ENCODE measurements around the gene RAB2B.
"Not testable (repeated sequence)": the region's sequence is repeated elsewhere in the genome, so short reads cannot be mapped to it uniquely, and the experiment has no call there.

The RAB2B gene

DNA sequence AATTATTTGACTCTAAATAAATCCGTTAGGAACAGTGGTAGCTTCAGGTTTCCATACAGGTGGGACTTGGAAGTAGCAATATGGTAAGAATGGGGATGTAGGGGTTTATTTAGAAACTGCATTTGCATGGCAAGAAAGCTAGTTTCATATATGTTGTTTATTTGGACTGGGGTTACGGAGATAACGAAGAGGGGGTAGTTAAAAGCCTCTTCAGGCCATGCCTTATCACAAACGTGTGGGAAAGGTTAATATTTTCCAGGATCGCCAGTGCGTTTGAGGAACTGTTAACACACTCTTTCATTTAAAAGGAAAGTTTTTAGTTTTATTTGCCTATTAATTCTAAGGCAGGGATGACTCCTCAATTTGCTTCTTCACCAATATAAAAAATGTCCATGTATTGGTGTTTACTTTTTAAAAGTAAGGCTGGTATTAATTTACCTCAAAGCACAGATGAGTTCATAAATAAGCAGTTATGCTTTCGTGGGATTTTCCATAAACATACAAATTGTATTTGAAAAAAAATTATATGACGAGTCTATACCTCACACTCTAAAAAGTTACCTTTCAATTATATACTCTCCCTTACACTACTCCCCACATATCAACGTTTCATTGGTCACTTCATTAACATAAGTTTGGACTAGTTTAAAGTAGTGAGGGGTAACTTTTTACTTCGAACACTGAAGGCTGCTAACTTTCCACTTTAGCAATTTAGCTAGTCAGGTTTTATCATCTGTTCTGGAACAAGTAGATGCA, 814 bp downstream of the RAB2B start:
- Histone ChIP-seq H3K36me3 (ENCODE audit: control insufficient read depth, insufficient read depth, low read length) (peaks cover 27% of the 10 kb centered on the region), H3K9me3 (ENCODE audit: control insufficient read depth, insufficient read depth, low read length) (no peaks in the 10 kb centered on the region), H3K4me1 (ENCODE audit: control insufficient read depth, insufficient read depth, low read length) (peaks cover 7% of the 10 kb centered on the region), H3K27me3 (ENCODE audit: control insufficient read depth, insufficient read depth, low read length) (no peaks in the 10 kb centered on the region), H3K27ac (ENCODE audit: low read depth, low read length) (peak overlapping the region; percentile 91), H3K4me3 (ENCODE audit: low read depth, low read length) (peak overlapping the region; percentile 100), H3K9ac (ENCODE audit: low read depth, low read length) (peak overlapping the region; percentile 60)

DNA sequence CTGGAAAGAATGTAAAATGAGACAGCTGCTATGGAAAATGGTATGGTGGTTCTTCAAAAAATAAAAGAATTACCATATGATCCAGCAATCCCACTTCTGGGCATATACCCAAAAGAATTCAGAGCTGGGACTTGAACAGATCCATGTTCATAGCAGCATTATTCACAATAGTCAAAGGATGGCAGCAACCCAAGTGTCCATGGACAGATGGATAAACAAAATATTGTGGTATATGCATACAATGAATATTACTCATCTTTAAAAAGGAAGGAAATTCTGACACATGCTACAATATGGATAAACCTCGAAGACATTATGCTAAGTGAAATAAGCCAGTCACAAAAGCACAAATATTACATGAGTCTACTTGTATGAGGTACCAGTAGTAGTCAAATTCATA, 9.1 kb downstream of the RAB2B start:
- Histone ChIP-seq H3K27me3 (ENCODE audit: control insufficient read depth, insufficient read depth, low read length) (no peaks in the 10 kb centered on the region), H3K36me3 (ENCODE audit: control insufficient read depth, insufficient read depth, low read length) (peaks cover 70% of the 10 kb centered on the region)

DNA sequence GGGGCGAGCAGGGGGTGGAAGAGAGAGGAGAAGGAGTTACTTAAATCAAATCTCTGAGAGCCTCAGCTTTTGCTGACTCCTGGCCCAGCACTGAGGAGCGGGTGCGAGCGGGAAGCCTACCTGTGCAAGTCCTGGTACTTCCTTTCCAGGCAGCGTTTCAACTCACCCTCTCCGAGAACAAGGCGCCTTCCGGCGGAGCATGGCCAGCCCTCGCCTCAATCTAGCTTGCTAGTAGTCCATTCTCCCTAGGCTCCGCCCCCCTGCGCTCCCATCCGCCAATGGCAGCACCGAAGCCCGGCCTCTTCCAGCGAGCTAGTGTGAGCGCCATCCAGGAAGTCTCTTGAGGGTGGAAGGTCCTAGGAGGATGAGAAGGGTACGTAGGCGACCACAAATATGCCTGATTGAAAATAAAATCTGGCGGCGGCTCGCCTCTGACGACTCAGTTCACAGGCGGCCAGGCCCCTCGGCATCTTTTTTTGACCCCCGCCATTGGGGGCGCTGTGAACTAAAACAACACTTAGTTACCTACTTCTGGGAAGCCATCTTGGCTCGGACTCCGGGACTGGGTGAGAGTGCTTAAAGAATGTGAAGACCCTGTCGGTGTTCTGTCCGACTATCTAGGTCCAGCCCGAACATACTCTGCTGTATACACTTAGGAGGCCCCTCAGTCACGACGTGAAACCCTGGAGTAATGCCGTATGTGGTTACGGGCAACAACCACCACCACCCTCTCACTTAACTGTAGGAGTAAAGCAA, 20.7 kb downstream of the RAB2B start, which contains the start of gene CHD8:
Gene CHD8 (minus strand): TSS at position 212 of the 756 bp plus-strand sequence. CDS start 24,480 bp downstream, outside the sequence.
- H3K36me3 ChIP-seq (ENCODE audit: control insufficient read depth, insufficient read depth, low read length): peaks cover 38% of the 10 kb centered on the region
- peak within 1 kb of the TSS; percentile 90 for H3K4me3 ChIP-seq (ENCODE audit: low read depth, low read length)
- peaks cover 13% of the 10 kb centered on the region; the same call in 1 of the 2 replicates for H3K4me1 ChIP-seq (ENCODE audit: control insufficient read depth, insufficient read depth, low read length)
- peak within 1 kb of the TSS; percentile 94 for H3K9ac ChIP-seq (ENCODE audit: low read depth, low read length)
- H3K27ac ChIP-seq (ENCODE audit: low read depth, low read length): peak within 1 kb of the TSS; percentile 98
- H3K9me3 ChIP-seq (ENCODE audit: control insufficient read depth, insufficient read depth, low read length): no peaks in the 10 kb centered on the region
- H3K27me3 ChIP-seq (ENCODE audit: control insufficient read depth, insufficient read depth, low read length): no peaks in the 10 kb centered on the region

More for the DNA sequence above, 9.1 kb downstream of the RAB2B start:
- Histone ChIP-seq H3K27ac (ENCODE audit: low read depth, low read length) (no peak overlapping the region), H3K9ac (ENCODE audit: low read depth, low read length) (no peak overlapping the region), H3K9me3 (ENCODE audit: control insufficient read depth, insufficient read depth, low read length) (no peaks in the 10 kb centered on the region), H3K4me3 (ENCODE audit: low read depth, low read length) (no peak overlapping the region), H3K4me1 (ENCODE audit: control insufficient read depth, insufficient read depth, low read length) (no peaks in the 10 kb centered on the region)

DNA sequence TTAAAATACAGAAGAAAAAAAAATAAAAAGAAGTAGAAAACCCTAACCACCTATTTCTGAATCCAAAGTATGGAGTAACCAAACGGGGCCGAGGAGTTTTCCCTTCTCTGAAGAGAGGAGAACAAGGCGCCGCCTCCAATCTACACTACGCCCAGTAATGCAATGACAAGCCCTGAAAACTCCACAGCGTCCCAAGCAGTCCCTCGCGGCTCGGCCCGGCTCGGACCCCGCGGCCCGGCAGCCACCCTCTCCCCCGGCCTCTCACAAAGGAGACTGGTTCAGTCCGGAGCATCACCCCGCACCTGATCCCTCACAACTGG, 21.2 kb downstream of the RAB2B start:
- Histone ChIP-seq H3K4me1 (ENCODE audit: control insufficient read depth, insufficient read depth, low read length) (peaks cover 13% of the 10 kb centered on the region; the same call in 1 of the 2 replicates), H3K9me3 (ENCODE audit: control insufficient read depth, insufficient read depth, low read length) (no peaks in the 10 kb centered on the region), H3K27ac (ENCODE audit: low read depth, low read length) (peak overlapping the region; percentile 95), H3K27me3 (ENCODE audit: control insufficient read depth, insufficient read depth, low read length) (no peaks in the 10 kb centered on the region), H3K36me3 (ENCODE audit: control insufficient read depth, insufficient read depth, low read length) (peaks cover 33% of the 10 kb centered on the region), H3K4me3 (ENCODE audit: low read depth, low read length) (peak overlapping the region; percentile 90), H3K9ac (ENCODE audit: low read depth, low read length) (peak overlapping the region; percentile 94)

DNA sequence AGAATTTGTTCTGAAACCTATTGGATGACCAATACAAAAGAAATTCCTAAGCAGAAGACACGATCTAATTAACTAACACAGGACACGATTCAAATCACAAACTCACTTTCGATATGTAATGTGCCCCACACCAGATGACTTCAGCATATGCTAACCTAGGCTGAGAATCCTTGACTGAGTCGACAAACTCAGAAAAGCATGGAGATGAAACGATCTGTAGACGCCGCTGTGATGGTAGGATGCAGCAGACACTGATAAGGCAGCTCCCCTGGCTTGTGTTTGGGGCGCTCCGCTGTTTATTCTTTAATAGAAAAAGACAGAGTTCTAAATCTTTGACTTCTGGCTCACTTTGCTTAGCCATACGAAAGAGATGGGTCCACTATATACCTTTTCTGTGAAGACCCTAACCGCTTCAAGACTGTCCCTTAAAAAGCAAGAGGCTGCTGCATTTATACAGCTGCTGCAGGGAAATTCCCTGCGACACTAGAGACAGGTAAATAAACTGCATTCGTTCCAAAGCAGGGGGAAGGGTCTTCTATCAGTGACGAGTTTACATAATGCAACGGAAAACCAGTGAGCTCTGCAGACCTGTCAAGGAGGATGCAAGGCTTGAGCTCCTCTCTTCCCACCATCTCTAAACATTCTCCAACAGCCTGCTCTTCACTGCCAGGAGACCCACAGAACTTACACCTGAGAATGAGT, 21.8 kb downstream of the RAB2B start:
- Histone ChIP-seq H3K36me3 (ENCODE audit: control insufficient read depth, insufficient read depth, low read length) (peaks cover 30% of the 10 kb centered on the region), H3K9me3 (ENCODE audit: control insufficient read depth, insufficient read depth, low read length) (no peaks in the 10 kb centered on the region), H3K9ac (ENCODE audit: low read depth, low read length) (peak overlapping the region; percentile 94), H3K27ac (ENCODE audit: low read depth, low read length) (peak overlapping the region; percentile 95), H3K4me3 (ENCODE audit: low read depth, low read length) (peak overlapping the region; percentile 90), H3K4me1 (ENCODE audit: control insufficient read depth, insufficient read depth, low read length) (peaks cover 13% of the 10 kb centered on the region; the same call in 1 of the 2 replicates), H3K27me3 (ENCODE audit: control insufficient read depth, insufficient read depth, low read length) (no peaks in the 10 kb centered on the region)

DNA sequence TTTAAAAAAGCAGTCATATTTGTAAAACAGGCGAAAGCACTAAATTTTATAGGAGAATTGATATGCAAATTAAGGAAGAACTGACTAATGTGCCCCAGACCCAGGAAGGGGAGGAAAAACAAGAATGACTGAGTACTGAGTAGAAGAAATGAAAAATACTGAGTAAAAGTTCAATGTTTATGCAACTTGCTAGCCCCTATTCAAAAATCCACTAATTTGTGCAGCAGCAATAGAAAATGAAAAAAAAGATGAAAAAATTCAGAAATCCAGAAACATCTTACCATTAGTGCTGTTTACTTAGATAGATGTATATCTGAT, 26.9 kb downstream of the RAB2B start:
- Histone ChIP-seq H3K9ac (ENCODE audit: low read depth, low read length) (no peak overlapping the region), H3K4me3 (ENCODE audit: low read depth, low read length) (no peak overlapping the region), H3K9me3 (ENCODE audit: control insufficient read depth, insufficient read depth, low read length) (no peaks in the 10 kb centered on the region), H3K27ac (ENCODE audit: low read depth, low read length) (no peak overlapping the region), H3K36me3 (ENCODE audit: control insufficient read depth, insufficient read depth, low read length) (peaks cover 28% of the 10 kb centered on the region), H3K4me1 (ENCODE audit: control insufficient read depth, insufficient read depth, low read length) (peaks cover 8% of the 10 kb centered on the region; the same call in 1 of the 2 replicates), H3K27me3 (ENCODE audit: control insufficient read depth, insufficient read depth, low read length) (no peaks in the 10 kb centered on the region)

DNA sequence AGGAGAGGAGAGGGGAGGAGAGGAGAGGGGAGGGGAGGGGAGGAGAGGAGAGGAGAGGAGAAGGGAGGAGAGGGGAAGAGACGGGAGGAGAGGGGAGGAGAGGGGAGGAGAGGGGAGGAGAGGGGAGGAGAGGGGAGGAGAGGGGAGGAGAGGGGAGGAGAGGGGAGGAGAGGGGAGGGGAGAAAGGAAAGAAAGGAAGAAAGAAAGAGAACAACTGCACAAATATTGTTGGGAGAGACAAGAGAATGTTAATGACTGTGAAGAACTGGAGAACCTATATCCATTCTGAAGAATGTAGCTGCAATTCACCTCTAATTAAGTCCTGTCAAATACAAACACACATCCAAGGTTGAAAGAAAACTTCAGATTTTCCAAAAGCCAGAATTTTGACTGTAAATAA, 34.1 kb downstream of the RAB2B start:
- H3K36me3 ChIP-seq (ENCODE audit: control insufficient read depth, insufficient read depth, low read length); H3K4me1 ChIP-seq (ENCODE audit: control insufficient read depth, insufficient read depth, low read length); H3K9ac ChIP-seq (ENCODE audit: low read depth, low read length); H3K27me3 ChIP-seq (ENCODE audit: control insufficient read depth, insufficient read depth, low read length); H3K9me3 ChIP-seq (ENCODE audit: control insufficient read depth, insufficient read depth, low read length); H3K27ac ChIP-seq (ENCODE audit: low read depth, low read length); H3K4me3 ChIP-seq (ENCODE audit: low read depth, low read length): not testable (repeated sequence)

DNA sequence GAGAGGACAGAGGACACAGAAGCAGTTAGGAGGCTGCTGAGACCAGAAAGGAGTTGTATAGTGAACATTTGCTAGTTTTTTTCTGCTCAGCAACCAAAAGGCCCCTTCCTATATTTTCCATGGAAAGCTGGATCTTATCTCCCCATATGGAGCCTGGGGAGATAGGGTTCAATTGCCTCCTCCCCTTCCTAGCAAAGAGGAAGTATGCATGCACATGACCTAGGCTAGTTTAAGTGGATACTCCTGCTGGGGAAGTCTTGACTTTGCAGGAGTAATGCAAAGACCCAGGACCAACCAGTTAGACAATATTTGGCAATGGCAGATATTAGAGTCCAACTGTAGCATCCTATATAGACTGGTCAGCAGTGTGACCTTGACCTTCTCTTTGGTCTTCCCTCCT, 35.9 kb downstream of the RAB2B start:
- Histone ChIP-seq H3K27ac (ENCODE audit: low read depth, low read length) (no peak overlapping the region), H3K9ac (ENCODE audit: low read depth, low read length) (no peak overlapping the region), H3K36me3 (ENCODE audit: control insufficient read depth, insufficient read depth, low read length) (no peaks in the 10 kb centered on the region), H3K27me3 (ENCODE audit: control insufficient read depth, insufficient read depth, low read length) (no peaks in the 10 kb centered on the region), H3K4me3 (ENCODE audit: low read depth, low read length) (no peak overlapping the region), H3K4me1 (ENCODE audit: control insufficient read depth, insufficient read depth, low read length) (peaks cover 16% of the 10 kb centered on the region), H3K9me3 (ENCODE audit: control insufficient read depth, insufficient read depth, low read length) (no peaks in the 10 kb centered on the region)

DNA sequence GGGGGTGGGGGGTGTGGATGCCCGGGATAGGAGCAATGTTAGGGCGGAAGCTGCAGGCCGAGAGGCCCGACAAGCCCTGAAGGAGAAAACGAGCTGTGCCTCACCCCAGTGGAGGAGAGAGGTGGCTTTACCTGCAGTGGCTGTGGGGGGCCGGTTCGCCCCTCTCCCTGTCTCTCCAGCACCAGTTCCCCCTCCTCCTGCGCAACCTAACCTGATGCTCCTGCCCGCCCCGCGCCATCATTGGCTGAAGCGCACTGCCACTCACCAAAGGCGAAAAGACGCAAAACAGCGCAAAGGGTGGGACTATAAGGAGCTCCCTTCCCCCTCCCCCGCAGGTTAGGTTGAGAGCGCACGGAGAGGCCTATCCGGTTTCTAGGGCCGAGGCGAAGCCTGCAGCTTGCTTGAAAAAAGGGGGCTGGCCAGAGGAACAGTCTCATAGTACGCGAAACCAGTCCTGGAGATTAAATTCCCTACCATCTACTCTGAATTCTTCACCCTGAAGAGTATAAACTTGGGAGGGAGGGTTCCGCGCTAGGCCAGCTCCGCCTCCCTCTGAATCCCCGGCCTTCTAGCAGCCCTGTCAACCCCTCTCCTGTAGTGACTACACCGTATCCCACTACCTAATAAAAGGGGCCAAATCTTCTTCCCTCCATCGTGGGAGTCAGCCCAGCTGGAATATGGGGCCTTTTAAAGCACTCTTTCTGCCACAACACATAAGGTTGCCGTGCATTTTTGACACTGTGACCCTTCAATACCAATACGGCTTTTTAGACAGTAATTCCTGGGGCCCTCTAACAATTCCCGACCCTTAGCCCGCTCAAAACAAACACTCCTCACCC, 39.5 kb downstream of the RAB2B start:
- H3K4me1 ChIP-seq (ENCODE audit: control insufficient read depth, insufficient read depth, low read length): peaks cover 17% of the 10 kb centered on the region
- H3K4me3 ChIP-seq (ENCODE audit: low read depth, low read length): peak overlapping the region; percentile 90
- H3K9ac ChIP-seq (ENCODE audit: low read depth, low read length): peak overlapping the region; percentile 73
- peak overlapping the region; percentile 93 for H3K27ac ChIP-seq (ENCODE audit: low read depth, low read length)
- H3K9me3 ChIP-seq (ENCODE audit: control insufficient read depth, insufficient read depth, low read length): no peaks in the 10 kb centered on the region
- H3K27me3 ChIP-seq (ENCODE audit: control insufficient read depth, insufficient read depth, low read length): no peaks in the 10 kb centered on the region
- H3K36me3 ChIP-seq (ENCODE audit: control insufficient read depth, insufficient read depth, low read length): peaks cover 18% of the 10 kb centered on the region

DNA sequence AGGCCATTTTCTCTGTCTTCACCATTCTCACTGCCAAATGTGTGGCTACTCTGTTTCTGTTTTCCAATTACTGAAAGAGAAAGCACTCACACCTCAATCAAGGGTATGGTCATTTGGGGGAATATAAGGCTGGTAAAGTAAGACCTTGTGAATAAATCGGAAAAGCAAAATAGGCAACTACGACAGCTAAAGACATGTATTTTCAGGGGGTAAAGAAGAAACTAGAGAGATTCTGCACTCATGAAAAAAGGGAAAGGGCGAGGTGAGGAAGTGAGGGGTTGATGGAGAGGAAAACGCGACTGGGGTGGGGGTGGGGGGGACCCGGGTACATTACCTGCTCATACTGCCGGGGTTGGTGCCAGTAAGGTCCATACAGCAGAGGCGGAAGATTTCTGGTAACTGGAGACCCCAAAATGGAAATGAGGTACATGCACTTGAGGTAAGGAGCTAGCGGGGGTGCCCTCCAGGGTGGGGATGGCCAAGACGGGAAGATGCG, 40.1 kb downstream of the RAB2B start:
- Histone ChIP-seq H3K4me3 (ENCODE audit: low read depth, low read length) (peak overlapping the region; percentile 90), H3K27ac (ENCODE audit: low read depth, low read length) (peak overlapping the region; percentile 53)

More for the DNA sequence above, 40.1 kb downstream of the RAB2B start:
- H3K4me1 ChIP-seq (ENCODE audit: control insufficient read depth, insufficient read depth, low read length): peaks cover 17% of the 10 kb centered on the region
- no peaks in the 10 kb centered on the region for H3K9me3 ChIP-seq (ENCODE audit: control insufficient read depth, insufficient read depth, low read length)
- H3K27me3 ChIP-seq (ENCODE audit: control insufficient read depth, insufficient read depth, low read length): no peaks in the 10 kb centered on the region
- peak overlapping the region; percentile 73 for H3K9ac ChIP-seq (ENCODE audit: low read depth, low read length)
- H3K36me3 ChIP-seq (ENCODE audit: control insufficient read depth, insufficient read depth, low read length): peaks cover 23% of the 10 kb centered on the region

All from HUES48 (cell line).